HG02610 (cell line): Measurements from ENCODE around the gene STOX2.
A peak's percentile ranks its signal among the peaks of the same experiment; 100 is the strongest.

Experiments used
- ATAC-seq: cut with Tn5 transposase; IDR thresholded peaks from one replicate; pipeline ENCODE4 v1.9.1; 2021; ENCODE audit warnings: mild to moderate bottlenecking, moderate library complexity; ENCODE audit not compliant: unreplicated experiment

Gene STOX2

GRCh38 chr4:183889190-183889589, 15.9 kb upstream of the STOX2 start:
- ATAC-seq = no peak

DNA sequence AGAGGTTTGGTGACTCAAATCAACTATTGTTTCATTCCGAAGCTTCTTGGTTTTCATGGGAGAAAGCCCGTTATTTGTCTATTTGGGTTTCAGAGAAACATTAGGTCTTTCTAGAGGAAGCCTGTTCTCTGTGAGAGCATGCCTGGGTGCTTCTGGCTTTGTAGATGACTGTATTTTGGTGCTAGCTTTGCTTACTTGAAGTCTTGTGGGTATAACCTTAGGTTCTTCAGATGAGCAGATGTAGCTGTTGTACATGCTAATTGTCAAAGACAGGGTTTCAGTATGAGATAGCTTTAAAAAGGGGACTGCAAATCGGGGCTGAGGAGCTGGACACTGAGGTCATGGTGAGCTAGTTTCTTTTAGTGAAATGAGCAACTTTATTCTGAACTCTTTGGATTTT, 7.9 kb upstream of the STOX2 start:
- ATAC-seq = peak; percentile 83

- no peak for ATAC-seq
Measured at GRCh38 chr4:183898456-183898855, 6.7 kb upstream of the STOX2 start.

DNA sequence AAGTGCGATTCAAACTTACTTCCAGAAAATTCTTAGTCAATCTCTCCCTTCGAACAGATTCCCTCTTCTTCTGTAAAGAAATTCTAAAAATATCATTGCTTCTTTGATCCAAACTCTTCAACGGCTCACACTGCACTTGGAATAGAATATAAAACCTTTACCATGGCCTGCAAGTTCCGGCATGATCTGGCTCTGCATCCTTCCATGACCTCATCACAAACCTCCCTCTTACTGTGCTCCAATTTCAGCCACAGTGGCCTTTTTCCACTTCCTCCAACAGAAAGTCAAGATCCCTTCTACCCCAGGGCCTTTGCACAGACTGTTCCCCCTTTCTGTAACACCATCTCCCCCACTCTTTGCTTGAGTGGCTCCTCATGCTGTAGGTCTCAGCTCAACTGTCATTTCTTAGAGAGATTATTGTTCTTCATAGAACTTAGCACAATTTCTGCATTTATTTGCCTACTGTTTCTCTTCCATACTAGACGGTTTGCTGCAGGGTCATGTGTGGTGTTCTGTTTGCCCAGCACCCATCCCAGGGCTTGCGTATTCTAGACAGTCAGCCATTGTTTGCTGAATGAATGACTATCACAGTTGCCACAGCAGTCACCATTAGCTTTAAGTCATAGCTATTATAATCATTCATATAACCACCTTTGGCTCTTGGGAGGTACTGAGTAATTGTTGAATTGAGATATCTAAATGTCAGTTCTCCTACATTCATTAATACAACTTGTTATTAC, 1.9 kb upstream of the STOX2 start:
- ATAC-seq = no peak

- no peak for ATAC-seq
Measured at GRCh38 chr4:183905593-183906488, 734 bp downstream of the STOX2 start.

DNA sequence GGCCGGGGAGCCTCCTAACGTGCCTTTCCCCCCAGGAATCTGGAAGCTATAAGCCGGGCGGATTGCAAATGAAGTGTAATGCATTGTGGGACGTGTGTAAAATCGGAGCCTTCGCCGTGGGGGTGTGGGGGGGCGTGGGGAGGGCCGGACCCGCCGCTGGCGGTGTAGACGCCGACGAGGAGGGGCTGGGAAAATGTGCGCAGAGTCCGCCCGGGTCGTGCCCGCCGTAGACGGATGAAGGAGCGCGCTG, 1.3 kb downstream of the STOX2 start:
- no peak for ATAC-seq

GRCh38 chr4:183906739-183907651, 1.9 kb downstream of the STOX2 start:
- ATAC-seq = no peak

GRCh38 chr4:183907871-183908683, 3.0 kb downstream of the STOX2 start:
- no peak for ATAC-seq

GRCh38 chr4:183909187-183909586, 4.1 kb downstream of the STOX2 start:
- no peak for ATAC-seq

GRCh38 chr4:183909801-183910200, 4.7 kb downstream of the STOX2 start:
- no peak for ATAC-seq

DNA sequence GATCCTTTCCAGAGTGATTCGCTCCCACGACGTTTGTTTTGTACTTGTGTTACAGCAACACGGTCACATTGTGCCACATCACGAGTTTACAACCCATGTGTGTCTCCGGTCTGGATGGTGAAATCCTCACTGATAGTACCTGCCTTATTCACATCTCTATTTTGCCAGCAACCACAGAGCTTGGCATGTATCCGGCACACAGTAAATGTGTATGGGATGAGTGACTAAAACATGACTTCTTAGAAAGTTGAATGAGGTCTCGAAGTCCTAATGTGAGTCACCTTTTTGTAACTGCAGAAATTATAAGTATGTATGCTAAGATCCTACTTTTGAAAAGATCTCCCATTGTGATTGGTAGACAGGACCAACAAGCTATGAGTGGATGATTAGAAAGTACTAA, 7.5 kb downstream of the STOX2 start:
- ATAC-seq = no peak

- ATAC-seq = no peak
Measured at GRCh38 chr4:183915976-183916375, 10.9 kb downstream of the STOX2 start.

DNA sequence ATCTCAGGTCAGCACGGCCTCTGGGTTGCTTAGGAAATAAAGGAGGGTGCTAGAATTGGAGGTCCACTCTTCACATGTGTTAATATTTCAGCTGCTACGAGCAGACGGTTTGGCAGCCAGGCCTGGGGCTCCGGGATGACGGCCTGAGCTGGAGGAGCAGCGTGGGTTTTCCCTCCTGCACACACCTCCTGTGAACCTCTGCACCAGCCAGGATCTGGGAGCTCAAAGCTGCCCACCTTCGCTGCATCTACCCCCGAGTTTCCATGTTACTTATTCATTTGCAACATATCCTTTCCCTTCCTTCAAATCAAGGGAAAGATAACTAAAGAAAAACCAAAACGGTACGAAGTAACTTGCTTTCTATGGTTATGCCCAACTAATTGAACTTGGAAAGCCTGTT, 13.6 kb downstream of the STOX2 start:
- no peak for ATAC-seq

GRCh38 chr4:183919141-183919540, 14.0 kb downstream of the STOX2 start:
- ATAC-seq = no peak

DNA sequence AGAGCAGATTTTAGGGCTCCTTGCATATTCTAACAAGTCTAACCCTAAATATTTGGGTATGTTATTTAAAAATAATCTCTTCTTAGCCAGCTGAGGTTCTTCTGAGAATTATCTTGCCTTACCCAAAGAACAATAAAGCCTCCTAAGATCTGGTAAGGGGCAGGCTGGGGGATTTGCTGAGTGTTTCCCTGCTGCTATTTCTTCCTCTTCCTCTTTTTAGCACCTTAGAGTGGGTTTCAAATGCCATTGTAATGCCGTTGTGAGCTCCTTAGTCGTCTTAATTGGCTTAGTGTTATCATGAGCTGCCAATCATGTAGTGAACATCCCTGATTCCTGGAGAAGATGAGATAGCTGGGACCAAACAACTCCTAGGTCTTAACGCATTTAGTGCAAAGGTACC, 15.4 kb downstream of the STOX2 start:
- no peak for ATAC-seq

DNA sequence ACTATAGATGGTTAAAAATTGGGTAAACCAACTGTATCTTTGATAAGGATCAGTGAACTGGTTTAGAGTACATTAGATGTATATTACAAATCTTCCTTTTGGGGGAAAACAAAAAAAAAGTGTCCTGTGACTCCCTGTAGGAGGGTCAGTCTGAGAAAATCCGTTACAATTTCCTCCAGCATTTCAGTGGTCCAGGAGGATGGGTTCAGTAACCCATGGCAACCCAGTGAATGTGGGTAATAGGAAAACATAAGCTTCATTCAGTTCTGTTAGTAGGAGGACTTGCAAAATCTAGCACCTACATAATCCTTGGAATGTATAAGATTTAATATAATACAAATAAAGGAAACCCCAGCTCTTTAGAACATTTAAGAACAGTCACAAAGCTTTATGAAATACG, 16.2 kb downstream of the STOX2 start:
- no peak for ATAC-seq

DNA sequence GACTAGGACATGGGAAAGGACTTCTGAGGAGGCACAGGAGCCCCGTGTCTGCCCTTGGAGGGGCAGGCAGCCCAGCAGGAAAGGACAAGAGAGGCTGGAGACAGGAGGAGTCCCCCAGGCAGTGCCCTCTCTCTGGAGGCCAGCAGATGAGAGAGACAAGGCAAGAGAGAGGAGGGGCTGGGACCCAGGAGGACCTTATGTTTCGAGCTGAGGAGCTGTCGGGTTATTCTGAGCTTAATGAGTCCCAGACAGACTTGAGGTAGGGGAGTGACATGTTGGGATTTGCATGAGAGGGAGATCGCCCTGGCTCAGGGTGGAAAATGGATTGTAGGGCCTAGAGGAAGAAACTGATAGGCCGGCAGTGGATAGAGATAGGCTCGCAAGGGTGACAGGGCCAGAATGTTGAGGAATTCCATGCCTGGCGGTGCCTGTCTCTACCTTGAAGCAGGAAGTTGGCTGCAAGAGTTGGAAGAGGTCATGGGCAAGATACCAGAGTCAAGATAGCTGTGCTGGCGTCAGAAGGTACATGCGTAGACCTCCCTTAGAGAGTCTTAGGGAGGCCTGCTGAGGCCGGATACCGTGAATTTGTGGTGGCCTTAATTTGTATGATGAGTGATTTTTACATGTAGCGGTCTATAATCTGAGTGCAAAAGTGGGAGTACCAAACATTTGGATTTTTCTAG, 19.4 kb downstream of the STOX2 start:
- ATAC-seq = no peak

DNA sequence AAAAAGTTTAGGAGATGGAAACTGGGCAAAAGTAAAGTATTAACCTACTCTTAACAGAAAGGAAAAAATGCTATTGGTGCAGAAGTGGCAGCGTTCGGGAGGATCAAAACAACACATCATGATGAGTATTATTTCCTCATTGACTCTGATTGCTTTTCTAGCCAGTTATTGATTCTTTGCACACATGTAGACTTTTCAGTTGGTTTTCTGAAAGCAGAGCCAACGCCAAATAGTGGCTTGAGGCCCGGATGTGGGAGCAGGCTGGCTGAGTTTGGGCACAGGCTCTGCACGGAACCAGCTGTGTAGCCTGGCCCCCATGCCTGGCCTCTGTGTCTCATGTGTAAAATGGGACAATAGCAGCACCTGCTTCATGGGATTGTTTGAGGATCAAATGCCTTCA, 21.8 kb downstream of the STOX2 start:
- ATAC-seq = no peak

DNA sequence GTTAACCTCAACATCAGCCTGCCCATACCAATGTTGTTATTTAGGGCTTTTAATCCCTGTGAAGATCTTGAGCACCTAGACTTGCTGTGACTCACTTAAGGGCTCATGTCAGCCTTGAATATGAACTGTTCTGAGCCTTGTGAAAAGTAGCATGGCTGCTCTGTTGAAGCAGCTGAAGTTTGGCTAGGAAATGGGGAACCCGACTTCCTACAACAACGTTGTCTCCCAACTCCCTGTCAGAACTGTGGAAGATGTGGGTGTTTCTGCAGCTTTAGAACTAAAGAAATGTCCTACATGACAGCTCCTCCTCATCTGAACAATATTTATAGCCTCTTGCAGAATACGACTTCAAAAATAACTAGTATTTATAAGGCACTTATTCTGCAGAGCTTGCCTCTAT, 27.5 kb downstream of the STOX2 start:
- no peak for ATAC-seq

- ATAC-seq = no peak
Measured at GRCh38 chr4:183934761-183935160, 29.7 kb downstream of the STOX2 start.
